HG03060 (cell line): Measurements from ENCODE around the gene FAM131B.
"Not testable (repeated sequence)": the region's sequence is repeated elsewhere in the genome, so short reads cannot be mapped to it uniquely, and the experiment has no call there.

Source experiments
- ATAC-seq: cut with Tn5 transposase; IDR thresholded peaks from one replicate; pipeline ENCODE4 v1.9.1; 2021; ENCODE audit warnings: low read depth, moderate number of reproducible peaks; ENCODE audit not compliant: unreplicated experiment

FAM131B gene

DNA sequence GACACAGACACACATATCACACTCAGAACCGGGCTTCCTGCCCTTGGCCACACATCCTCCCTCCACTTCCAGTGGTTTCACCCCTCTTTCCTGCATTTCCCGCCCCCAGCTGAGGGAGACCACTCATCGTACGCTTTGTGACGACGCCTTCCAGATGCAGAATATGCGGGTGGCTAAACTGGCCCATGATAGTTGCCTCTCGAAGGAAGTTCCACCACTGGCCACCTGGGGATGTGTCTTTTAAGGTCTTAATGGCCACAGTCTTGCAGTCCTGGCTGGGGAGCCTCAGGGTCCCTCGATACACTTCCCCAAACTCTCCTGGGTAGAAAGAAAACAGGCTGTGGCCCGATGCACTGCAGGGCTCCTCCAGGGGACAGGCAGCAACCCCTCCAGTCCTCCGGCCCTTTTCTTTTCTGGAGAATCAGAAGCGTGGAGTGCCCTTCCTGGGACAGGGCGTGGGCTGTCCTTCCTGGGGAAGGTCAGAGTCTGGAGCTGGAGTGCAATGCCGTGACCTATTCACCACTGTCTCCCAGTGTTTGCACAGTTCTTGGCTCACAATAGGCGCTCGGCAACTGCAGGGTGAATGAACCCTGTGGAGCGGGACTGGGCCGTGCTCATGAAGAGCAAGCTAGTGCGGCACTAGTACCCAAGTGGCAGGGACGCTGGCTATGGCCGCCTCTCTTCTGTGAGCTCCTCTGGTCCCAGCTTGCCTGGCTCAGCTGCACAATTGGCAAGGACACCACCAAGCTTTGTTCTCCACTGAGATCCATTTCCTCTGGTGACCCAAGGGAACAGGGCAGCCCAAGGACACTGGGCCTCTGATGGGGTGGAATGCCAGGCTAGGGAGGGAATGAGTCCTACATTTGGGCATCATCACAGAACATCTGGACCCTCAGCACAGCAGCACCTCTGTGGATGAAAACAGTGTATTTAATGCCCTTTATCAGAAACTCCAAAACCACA, 33.0 kb upstream of the FAM131B start:
- no peak for ATAC-seq

DNA sequence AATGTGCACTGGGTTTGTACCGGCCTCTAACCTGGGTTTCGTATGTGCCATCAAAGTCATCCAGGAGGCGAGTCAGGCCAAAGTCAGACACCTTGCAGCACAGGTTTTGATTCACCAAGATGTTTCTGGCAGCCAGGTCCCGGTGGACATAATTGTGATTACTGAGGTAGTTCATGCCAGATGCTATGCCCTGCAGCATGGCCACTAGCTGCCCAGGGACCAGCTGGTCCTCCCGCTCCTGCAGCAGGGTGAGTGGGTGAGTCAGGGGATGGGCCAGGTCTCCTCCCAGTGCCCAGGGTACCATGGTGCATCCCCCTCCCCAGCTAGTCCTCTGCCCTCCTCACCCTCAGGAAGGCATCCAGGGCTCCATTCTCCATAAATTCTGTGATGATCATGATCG, 32.3 kb upstream of the FAM131B start:
- ATAC-seq: no peak

DNA sequence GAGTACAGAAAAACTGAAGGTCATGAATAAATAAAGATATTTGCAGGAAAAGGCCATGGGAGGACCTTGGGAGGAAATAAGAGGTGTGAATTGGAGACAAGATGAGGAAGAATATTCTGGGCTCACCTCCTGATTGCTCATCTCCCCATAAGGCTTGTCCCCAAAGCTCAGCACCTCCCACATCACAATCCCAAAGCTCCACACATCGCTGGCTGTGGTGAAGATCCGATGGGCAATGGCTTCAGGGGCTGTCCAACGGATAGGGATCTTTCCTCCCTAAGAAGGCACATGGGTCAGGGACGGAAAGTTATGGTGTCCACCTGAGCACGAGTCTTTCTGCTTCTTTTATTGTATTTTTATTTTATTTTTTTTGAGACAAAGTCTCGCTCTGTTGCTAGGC, 31.6 kb upstream of the FAM131B start:
- ATAC-seq: no peak

DNA sequence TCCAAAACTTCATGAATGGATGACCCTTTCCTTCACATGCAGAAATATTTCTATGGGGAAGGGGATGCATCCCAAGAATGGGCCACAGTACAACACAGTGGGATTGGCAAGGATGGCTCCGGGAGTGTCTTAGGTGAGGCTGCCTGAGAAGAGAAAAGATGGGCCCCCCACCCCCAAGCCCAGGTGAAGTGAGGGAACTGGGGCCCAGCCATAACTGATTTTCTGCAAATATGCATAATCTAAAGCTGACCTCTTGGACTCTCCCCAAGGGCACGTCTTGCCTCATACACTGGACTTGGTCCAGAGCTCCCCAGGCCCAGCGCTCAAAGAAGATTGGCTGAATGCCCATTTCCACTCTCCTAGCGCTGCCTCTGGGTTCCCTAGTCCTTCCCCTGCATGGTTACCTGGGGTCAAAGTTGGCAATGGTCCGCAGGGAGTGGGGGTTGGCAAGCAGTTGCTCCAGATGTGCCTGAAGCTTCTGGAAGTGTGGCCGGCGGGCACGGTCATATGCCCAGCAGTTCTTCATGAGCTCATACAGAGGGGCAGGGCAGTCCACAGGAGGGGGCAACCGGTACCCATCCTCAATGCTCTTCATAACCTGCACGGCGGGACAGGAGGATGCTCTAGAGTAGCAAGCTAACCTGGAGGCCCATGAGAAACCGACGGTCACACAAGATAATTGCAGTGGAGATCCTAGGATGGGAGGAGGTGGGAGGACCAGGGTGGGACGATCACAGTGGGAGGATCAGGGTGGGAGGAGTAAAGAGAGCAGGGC, 30.9 kb upstream of the FAM131B start:
- ATAC-seq: no peak

DNA sequence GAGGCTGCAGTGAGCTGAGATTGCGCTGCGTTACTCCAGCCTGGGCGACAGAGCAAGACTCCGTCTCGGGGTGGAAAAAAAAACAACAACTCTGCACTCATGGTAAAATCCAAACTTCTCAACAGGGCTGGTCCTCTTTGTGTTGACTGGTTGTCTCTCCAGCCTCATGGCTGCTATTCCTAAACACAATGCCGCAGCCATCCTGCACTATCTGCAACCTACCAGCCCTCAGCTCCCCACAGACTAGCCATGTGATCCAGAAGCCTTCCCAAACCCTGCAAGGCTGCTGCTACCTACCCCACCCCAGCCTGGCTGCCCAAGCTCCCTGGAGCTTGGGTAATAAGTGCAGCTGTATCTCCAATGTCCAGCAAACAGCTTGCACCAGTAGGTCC, 30.4 kb upstream of the FAM131B start:
- no peak for ATAC-seq

DNA sequence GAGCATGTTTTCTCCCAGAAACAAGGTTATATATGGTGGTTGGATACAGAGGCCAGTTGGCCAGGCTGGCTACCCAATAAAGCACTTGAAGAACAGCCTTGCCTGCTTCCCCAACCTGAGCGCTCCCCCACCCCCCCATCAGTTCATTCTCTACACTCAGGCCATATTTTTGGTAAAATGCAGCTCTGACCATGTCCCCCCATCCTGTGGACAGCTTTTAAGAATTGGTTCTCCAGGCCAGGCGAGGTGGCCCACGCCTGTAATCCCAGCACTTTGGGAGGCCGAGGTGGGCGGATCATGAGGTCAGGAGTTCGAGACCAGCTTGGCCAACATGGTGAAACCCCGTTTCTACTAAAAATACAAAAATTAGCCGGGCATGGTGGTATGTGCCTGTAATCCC, 29.9 kb upstream of the FAM131B start:
- ATAC-seq: not testable (repeated sequence)

DNA sequence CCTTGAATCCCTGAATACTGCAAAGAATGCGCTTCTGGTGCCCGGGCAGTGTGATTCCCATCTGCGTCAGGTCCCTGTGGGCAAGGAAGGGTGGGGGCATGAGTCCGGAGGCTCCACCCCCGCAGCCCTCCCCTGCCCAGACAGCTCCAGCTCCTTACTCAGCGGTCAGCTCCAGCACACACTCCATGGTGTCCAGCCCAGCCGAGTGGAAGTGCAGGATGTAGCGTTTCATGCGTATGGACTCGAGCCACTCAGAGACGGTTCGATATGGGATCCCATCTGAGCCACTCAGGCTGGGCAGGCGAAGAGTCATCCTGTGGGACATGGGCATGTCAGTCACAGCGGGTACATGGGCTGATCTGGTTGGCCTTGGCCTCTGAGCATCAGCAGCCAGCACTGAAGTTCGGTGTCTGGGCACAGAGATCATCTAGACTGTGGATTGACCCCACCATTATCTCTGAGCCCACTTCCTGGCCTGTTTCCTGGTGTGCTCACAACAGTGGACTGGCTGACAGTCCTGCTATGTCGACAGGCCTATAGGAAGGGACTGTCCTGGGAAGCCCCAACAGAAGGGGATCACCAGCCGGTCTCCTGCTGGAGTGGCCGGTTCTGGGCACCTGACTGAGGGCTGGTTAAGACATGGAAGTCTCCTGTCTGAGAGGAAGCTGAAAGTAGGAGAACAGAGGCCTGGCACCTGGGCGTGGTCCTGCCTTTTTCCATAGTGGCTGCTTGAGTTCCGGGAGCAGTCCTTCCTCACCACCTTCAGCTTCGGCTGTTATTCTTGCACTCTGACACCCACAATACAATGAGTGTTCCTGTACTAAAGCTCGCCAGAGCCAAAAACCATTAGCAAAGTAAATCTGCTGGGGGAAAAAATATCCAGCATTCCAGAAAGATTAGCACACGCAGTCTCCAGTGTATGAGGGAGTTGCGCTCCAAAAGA, 29.2 kb upstream of the FAM131B start:
- no peak for ATAC-seq

DNA sequence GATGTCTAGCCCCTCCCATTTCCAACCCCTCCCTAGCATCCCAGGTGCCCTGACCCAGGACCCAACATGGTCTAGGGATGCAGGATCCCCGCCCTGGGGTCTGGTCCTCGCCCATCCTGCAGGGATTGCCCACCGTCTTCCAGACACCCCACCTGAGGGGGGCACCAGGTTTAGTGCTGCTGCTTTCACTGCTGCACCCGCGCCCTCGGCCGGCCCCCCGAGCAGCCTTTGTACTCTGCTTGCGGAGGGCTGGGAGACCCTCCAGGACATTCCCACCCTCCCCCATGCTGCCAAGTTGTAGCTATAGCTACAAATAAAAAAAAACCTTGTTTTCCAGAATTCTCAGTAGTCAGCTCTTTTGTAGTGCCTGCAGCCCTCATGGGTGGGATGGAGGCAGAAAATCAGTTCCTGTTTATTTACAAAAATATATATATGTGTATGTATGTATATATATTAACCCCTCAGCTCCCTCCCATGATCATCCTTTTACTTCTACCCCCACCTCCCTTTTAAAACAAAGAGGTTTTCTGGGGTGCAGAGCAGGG, 28.3 kb upstream of the FAM131B start:
- no peak for ATAC-seq

DNA sequence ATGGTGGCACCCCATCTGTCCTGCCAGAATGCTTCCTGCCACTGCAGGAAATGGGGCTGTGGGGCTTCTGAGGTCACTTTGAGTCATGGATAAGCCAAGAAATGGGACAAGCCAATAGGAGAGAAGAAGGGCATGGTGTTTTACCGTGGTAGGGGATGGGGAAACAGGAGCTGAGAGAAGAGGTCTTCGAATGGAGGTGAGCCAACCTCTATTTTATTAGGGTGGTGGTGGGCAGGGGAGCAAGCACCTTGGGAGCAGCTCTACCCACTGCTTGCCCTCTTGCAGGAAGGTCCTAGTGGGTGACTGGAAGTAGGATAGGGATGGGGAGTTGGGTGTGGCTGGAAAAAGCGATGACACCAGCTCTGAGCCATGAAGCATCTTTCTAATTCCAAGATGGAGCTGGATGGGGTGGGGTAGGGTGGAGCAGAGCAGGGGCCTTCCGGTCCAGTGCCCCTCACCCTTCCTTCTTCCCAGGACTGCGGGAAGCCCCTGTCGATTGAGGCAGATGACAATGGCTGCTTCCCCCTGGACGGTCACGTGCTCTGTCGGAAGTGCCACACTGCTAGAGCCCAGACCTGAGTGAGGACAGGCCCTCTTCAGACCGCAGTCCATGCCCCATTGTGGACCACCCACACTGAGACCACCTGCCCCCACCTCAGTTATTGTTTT, 27.7 kb upstream of the FAM131B start:
- ATAC-seq: no peak

DNA sequence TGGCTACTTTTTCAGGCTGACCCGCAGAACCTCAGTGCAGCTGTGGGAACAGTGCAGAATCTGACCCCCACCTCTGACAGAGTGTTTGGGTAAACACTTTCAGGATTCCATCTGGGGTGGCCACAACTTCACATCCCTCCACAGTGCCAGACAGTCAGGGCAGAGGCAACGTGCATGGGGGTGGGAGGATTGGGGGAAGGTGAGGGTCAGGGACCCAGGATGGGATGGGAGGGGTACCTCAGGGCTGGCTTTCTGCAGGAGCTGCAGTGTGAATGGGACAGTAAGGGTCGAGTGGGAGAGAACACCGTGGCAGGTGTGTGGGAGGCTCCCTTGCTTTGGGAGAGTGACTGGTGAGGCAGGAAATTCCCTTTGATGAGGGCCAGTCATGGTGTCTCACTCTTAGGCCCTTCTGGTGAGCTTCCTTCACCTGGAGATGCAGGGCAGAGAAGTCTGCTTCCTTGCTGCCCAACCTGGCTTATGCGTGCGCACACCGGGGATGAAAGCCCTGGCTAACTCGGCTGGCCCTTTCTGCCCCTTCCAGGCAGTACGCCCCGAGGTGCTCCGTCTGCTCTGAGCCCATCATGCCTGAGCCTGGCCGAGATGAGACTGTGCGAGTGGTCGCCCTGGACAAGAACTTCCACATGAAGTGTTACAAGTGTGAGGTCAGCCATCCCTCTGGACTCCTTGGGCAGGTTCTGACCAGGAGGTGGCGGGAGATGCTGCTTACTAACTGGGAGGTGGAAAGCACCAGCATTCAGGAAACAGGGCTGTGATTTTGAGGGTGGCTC, 27.0 kb upstream of the FAM131B start:
- ATAC-seq: no peak

DNA sequence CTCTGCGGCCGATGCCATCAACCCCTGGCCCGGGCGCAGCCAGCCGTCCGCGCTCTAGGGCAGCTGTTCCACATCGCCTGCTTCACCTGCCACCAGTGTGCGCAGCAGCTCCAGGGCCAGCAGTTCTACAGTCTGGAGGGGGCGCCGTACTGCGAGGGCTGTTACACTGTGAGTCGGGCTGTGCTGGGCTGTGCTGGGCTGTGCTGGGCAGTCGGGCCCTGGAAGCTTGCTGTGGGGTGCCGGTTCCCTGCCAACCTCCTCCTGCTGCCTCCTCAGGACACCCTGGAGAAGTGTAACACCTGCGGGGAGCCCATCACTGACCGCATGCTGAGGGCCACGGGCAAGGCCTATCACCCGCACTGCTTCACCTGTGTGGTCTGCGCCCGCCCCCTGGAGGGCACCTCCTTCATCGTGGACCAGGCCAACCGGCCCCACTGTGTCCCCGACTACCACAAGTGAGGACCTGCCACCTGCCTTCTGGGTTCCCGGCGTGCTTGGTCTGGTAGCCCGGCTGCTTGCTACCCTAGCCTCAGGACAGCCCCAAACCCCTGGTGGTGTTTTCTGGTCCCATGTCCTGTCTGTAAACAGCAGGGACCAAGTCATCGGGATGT, 26.1 kb upstream of the FAM131B start:
- ATAC-seq: no peak

DNA sequence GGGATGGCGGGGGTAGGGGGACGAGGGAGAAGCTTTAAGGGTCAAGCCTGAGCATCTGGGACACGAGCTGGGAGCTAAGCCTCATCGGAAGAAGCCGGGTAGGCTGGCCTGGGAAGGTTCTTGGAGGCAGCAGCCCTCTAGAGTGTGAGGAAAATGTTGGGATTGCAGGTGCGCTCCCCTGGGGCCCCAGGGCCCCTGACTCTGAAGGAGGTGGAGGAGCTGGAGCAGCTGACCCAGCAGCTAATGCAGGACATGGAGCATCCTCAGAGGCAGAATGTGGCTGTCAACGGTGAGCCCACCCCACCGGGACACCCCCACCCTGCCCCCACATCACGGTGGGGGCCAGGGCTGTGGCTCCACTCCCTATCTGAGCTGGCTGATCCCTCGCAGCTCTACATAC, 25.5 kb upstream of the FAM131B start:
- ATAC-seq: no peak

DNA sequence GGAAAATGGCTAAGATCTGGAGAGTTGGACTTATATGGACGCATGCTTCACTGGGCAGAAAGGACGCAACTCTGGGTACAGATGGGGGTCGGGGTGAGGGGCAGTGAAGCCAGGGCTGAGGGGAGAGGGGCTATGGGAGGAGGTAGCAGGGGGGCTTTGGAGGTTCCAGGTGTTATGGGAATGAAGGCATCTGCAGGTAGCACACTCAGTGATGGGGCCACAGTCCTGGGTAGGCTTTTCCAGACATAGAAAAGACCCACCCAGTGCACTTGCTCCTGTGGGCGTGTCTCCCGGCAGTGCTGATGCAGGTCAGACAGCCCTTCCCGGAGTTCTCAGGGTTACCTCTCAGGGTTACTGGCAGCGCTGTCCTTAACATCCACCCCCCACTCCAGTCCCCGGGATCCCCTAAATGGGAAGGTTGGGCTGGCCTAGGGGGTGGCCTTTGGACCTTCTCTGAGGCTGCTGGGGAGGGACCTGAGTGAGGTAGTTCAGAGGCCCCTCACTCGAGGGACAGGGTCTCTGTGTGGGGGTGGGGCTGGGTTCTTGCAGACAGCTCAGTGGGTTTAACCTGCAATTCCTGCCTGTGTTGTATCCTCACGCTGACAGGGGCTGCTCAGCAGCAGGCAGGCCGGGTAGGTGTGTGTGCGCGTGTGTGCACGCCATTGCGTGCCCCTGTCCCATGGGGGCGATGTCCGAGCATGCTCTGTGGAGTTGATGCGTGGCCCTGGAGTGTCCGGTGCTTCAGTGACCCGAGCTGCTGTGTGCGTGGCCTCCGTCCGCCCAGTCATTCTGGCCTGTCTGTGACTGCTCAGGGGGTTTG, 24.9 kb upstream of the FAM131B start:
- no peak for ATAC-seq

DNA sequence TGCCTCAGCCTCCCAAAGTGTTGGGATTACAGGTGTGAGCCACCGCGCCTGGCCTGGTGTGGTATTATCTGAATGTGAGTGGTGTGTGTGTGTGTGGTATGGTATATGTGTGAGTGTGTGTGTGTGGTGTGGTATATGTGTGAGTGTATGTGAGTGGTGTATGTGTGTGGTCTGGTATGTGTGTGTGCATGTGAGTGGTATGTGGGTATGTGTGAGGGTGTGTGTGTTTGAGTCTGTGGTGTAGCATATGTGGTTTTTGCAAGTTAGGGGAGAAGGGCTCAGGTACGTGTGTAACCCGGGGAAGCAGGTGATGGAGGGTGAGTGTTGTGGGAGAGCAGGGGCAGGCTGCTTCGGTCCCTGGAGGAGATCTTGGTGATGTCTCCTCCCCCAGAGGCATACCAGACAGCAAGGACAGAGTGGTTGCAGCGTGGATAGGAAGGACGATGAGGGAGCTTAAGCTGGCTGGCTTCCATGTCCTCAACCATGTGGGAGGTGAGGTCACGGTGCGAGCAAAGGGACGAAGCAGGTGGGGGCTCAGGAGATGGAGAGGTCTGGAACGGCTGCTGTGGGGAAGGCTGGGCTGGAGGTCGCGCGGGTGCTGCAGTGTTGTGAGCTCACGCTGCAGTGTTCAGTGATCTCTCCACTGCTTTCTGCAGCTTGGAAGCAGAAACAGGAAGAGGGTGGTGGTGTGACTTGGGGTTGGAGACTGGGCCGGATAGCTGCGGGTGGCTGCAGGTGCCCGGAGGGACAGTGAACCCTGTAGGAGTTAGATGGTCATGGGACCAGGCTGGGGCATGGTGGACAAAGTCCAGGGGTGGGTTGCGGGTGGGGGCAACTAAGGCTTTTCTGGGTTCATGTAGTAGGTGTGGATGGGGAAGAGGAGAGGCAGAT, 23.6 kb upstream of the FAM131B start:
- ATAC-seq: no peak

DNA sequence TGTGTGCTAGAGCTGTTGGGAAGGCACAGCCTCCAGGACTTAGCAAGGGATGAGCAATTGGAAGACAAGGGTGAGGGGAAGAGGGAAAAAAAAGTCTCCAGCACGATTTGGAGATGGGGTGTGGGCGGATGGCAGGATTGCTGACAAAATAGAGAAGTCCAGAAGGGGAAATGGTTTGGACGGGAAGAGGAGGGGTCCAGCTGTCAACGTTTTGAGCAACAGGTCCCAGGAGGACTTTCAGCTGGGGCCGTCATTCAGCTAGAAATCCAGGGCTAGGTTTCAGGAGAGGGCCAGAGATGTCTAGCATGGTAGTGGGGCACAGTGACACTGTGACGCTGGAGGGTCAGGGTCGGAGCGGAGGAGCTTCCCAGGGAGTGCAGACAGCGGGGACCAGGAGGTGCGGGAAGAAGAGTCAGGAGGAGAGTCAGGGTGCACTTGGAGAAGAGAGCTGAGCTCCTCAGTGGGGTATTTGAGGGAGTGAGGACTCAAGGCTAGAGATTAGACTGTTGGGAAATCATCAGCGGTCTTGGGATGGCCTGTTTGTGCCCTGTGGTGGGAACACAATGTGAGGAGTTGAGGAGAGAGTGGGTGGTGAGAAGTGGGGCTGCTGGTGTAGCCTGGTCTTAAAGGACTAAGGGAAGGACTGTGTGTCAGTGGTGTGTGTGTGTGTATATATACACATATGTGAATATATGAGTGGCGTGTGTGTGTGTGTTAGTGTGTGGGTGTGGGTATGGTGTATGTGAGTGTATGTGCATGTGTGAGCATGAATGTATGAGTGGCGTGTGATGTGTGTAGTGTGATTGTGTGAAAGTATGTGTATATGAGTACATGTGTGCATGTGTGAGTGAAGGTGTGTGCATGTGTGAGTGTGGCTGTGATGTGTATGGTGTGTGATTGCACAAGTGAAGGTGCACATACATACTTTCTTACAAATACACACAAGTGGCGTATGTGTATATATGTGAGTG, 22.4 kb upstream of the FAM131B start:
- ATAC-seq: no peak

DNA sequence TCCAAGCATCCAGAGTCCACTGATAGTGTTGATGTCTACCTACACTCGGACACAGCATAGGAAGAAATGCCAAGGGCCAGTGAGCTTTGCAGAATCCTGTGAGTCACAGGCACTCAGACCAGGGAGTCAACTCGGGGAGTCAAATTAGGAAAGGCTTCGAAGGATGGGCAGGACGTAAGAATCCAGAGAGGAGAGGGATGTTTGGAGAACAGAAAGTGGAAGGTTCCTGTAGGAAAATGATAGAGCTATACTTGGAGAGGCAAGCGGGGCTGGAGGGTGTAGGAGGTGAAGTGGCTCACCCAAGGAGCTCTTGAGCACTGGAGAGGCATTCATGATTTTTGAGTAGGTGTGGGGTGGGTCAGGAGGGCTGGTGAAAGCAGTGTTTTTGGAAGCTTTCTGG, 21.6 kb upstream of the FAM131B start:
- ATAC-seq: no peak
